Transverse colon (tissue), 4 donors: ENCODE results near the gene NDUFA1. TPM values are rescaled to one million over a fixed set of nuclear protein-coding genes. Genes with fewer than 3 reads are reported as not detected.
"Not testable (repeated sequence)": the region's sequence is repeated elsewhere in the genome, so short reads cannot be mapped to it uniquely, and the experiment has no call there.

Source experiments
- DNase-seq: peaks from one replicate; pipeline ENCODE4 v3.0.0-alpha.2; 2019
- H3K27ac ChIP-seq, 4 donors: fragments of 200-600 bp; sonication (generic); 2 replicates each; pipeline ENCODE4 v1.5.1; 2016 to 2018; ENCODE audit warnings: inconsistent platforms in 4 of 4
- H3K27me3 ChIP-seq: fragments of 200-600 bp; sonication (generic); 2 replicates; pipeline ENCODE4 v1.5.1; 2017; ENCODE audit warnings: inconsistent platforms
- H3K36me3 ChIP-seq, 4 donors: fragments of 200-600 bp; sonication (generic); 2 replicates each; pipeline ENCODE4 v1.5.1; 2017 to 2019; ENCODE audit warnings: inconsistent platforms in 4 of 4
- H3K4me1 ChIP-seq, 4 donors: fragments of 200-600 bp; sonication (generic); 2 replicates each; pipeline ENCODE4 v1.5.1; 2017 to 2020; ENCODE audit warnings: inconsistent platforms in 4 of 4
- H3K4me3 ChIP-seq, 4 donors: fragments of 200-600 bp; sonication (generic); 1 replicate in 1 of 4; 2 replicates in 3 of 4; pipeline versions ENCODE4 v1.5.1 to v1.6.1; 2017 to 2019; ENCODE audit warnings: inconsistent platforms in 4 of 4
- H3K9me3 ChIP-seq, 2 donors: fragments of 200-600 bp; sonication (generic); 2 replicates each; pipeline ENCODE4 v1.5.1; 2017 to 2019; ENCODE audit warnings: inconsistent platforms in 2 of 2
- CTCF ChIP-seq, 5 experiments: fragments of 200-600 bp in 3 of 5; fragments of 450-650 bp in 2 of 5; sonication (generic) in 3 of 5; IDR thresholded peaks; 1 replicate in 2 of 5; 2 replicates in 3 of 5; pipeline ENCODE4 v1.5.1; 2016 to 2017; ENCODE audit warnings: antibody characterized with exemption in 5 of 5, inconsistent platforms in 3 of 5, mild to moderate bottlenecking in 2 of 5, moderate library complexity in 1 of 5
- EP300 ChIP-seq: sonication (generic); formaldehyde crosslinking; IDR thresholded peaks from one replicate; pipeline ENCODE4 v1.6.1; 2017; ENCODE audit warnings: antibody characterized with exemption, low read depth
- POLR2A ChIP-seq: fragments of 450-650 bp; IDR thresholded peaks from one replicate; pipeline ENCODE4 v1.6.1; 2016; ENCODE audit warnings: antibody characterized with exemption, mild to moderate bottlenecking, moderate library complexity
- POLR2AphosphoS5 ChIP-seq, 3 donors: sonication (generic); formaldehyde crosslinking; IDR thresholded peaks; one replicate each; pipeline ENCODE4 v1.6.1; 2016; ENCODE audit warnings: antibody characterized with exemption in 3 of 3
- WGBS, 2 donors: methylation state at CpG; one replicate each; pipeline ENCODE4 v1.1.5; 2018; ENCODE audit warnings: low coverage in 1 of 2; 5-methylcytosine and 5-hydroxymethylcytosine counted together
- in situ Hi-C, 4 donors: fragments of 200-750 bp; cut with MboI; loops; one replicate each; pipeline versions ENCODE4 v1.15.0 to v1.15.1; 2017; ENCODE audit warnings: low sequenced_read_pairs in 3 of 4, low pct_ligation_motif_present in 1 of 4, low pct_unique_long_range_greater_than_20kb in 1 of 4
- intact Hi-C: fragments of 100-400 bp; cut with DNase I; formaldehyde crosslinking; loops from one replicate; pipeline ENCODE4 v1.15.1; 2023; ENCODE audit warnings: low total_unique reads
- total RNA-seq, 4 donors: library from RNA; depleted of rRNA; stranded (reverse); fragments of >200 nt; gene quantifications; one replicate each; pipeline ENCODE4 v1.1.0, GENCODE V29; 2016

NDUFA1 gene
- total RNA-seq = 100 to 1,000 TPM in 1 of 4 donors, 10 to 100 TPM in 3; 11.9 to 128 (median 70.9) TPM

GRCh38 chrX:119871599-119872395 lies at the start of gene NDUFA1, which contains the start of gene RNF113A:
NDUFA1 (plus strand) TSS chrX:119871832; CDS start chrX:119871912, 80 bp downstream.
RNF113A (minus strand) TSS chrX:119871733; CDS start chrX:119871613, 120 bp downstream.
- Histone ChIP-seq H3K36me3 (no peaks in the 10 kb centered on the region), H3K9me3 (no peaks in the 10 kb centered on the region), H3K27ac (peak within 1 kb of the TSS; percentile 90 to 97 (median 96)), H3K4me3 (peak within 1 kb of the TSS; percentile 45 to 71 (median 62)), H3K27me3 (no peaks in the 10 kb centered on the region), H3K4me1 (peaks cover 0 to 24% (median 4%) of the 10 kb centered on the region in 4 donors)
- DNase-seq = peak; percentile 89
- in situ Hi-C loops (no loop called here), intact Hi-C loops (no loop called here)
- TF ChIP-seq POLR2A (peak; percentile 93), POLR2AphosphoS5 (IDR thresholded peaks at IDR 0.05) (peak; percentile 89 to 95 (median 94)), CTCF (IDR thresholded peaks at IDR 0.05) (no peak)
- 51% methylated on average over 62 of the region's 62 CpGs; no CpG with 5 or more reads in 1 of the 2 donors for WGBS, 2 donors

- in situ Hi-C loops, H3K4me3 ChIP-seq, DNase-seq, H3K27ac ChIP-seq, H3K4me1 ChIP-seq, H3K27me3 ChIP-seq, H3K36me3 ChIP-seq, intact Hi-C loops, H3K9me3 ChIP-seq: not testable (repeated sequence)
- 44% methylated on average over 2 of the region's 5 CpGs; no CpG with 5 or more reads in 1 of the 2 donors for WGBS, 2 donors
Observed at GRCh38 chrX:119824221-119824620, 47.4 kb upstream of the NDUFA1 start.

GRCh38 chrX:119826399-119826959 lies 45.2 kb upstream of the NDUFA1 start:
- WGBS, 2 donors = 64% methylated on average over 7 of the region's 7 CpGs; no CpG with 5 or more reads in 1 of the 2 donors
- in situ Hi-C loops = no loop called here

GRCh38 chrX:119828446-119828845 lies 43.2 kb upstream of the NDUFA1 start:
- intact Hi-C loops = no loop called here
- H3K4me3 ChIP-seq = no peak overlapping the region
- no peaks in the 10 kb centered on the region for H3K9me3 ChIP-seq
- TF ChIP-seq CTCF (IDR thresholded peaks at IDR 0.05) = no peak
- TF ChIP-seq POLR2AphosphoS5 (IDR thresholded peaks at IDR 0.05) = no peak
- TF ChIP-seq POLR2A = no peak
- no peak for TF ChIP-seq EP300
- H3K4me1 ChIP-seq = no peaks in the 10 kb centered on the region
- WGBS, 2 donors = 96 to 100% methylated on average over 2 to 5 of the region's 5 CpGs
- DNase-seq = no peak
- no peak overlapping the region for H3K27ac ChIP-seq
- in situ Hi-C loops = no loop called here
- H3K36me3 ChIP-seq = no peaks in the 10 kb centered on the region
- H3K27me3 ChIP-seq = no peaks in the 10 kb centered on the region

More at GRCh38 chrX:119826399-119826959, 45.2 kb upstream of the NDUFA1 start:
- no peaks in the 10 kb centered on the region for H3K27me3 ChIP-seq
- no peaks in the 10 kb centered on the region for H3K4me1 ChIP-seq
- H3K4me3 ChIP-seq = no peak overlapping the region
- no peak for TF ChIP-seq POLR2A
- TF ChIP-seq EP300 = no peak
- TF ChIP-seq POLR2AphosphoS5 (IDR thresholded peaks at IDR 0.05) = no peak
- no peak for TF ChIP-seq CTCF (IDR thresholded peaks at IDR 0.05)
- no peak overlapping the region for H3K27ac ChIP-seq
- intact Hi-C loops = no loop called here
- H3K9me3 ChIP-seq = no peaks in the 10 kb centered on the region
- H3K36me3 ChIP-seq = no peaks in the 10 kb centered on the region
- DNase-seq = no peak
